DMS79 (cell line): ENCODE measurements around the gene FAM240B.

Source experiments
- DNase-seq: peaks from one replicate; lab custom pipeline; 2025; lab: John Stamatoyannopoulos, UW

Gene FAM240B

GRCh38 chr9:38699337-38699736 lies 20.6 kb downstream of the FAM240B start:
- DNase-seq = no peak

GRCh38 chr9:38697776-38698300 lies 22.1 kb downstream of the FAM240B start:
- no peak for DNase-seq

- DNase-seq = no peak
These were observed 22.9 kb downstream of the FAM240B start for GRCh38 chr9:38696999-38697398.

- DNase-seq = no peak
These were observed 25.3 kb downstream of the FAM240B start for GRCh38 chr9:38694676-38695075.

GRCh38 chr9:38692707-38693106 lies 27.2 kb downstream of the FAM240B start:
- DNase-seq = no peak

- no peak for DNase-seq
These were observed 29.4 kb downstream of the FAM240B start for GRCh38 chr9:38690574-38690973.

- DNase-seq = peak; percentile 49
These were observed 30.3 kb downstream of the FAM240B start for GRCh38 chr9:38689678-38690077.

- DNase-seq = no peak
These were observed 31.9 kb downstream of the FAM240B start for GRCh38 chr9:38687992-38688391.

- peak; percentile 80 for DNase-seq
These were observed 32.5 kb downstream of the FAM240B start for GRCh38 chr9:38687389-38687842.

GRCh38 chr9:38686933-38687332 lies 33.0 kb downstream of the FAM240B start:
- no peak for DNase-seq

GRCh38 chr9:38685535-38685934 lies 34.4 kb downstream of the FAM240B start:
- DNase-seq = no peak

- DNase-seq = no peak
These were observed 36.6 kb downstream of the FAM240B start for GRCh38 chr9:38683336-38683735.

- DNase-seq = no peak
These were observed 37.2 kb downstream of the FAM240B start for GRCh38 chr9:38682713-38683112.

GRCh38 chr9:38681747-38682227 lies 38.1 kb downstream of the FAM240B start:
- DNase-seq = no peak

- DNase-seq = no peak
These were observed 39.0 kb downstream of the FAM240B start for GRCh38 chr9:38680837-38681445.

GRCh38 chr9:38677660-38678303 lies 42.2 kb downstream of the FAM240B start:
- DNase-seq = no peak

- DNase-seq = no peak
These were observed 44.1 kb downstream of the FAM240B start for GRCh38 chr9:38675831-38676230.

- no peak for DNase-seq
These were observed 44.7 kb downstream of the FAM240B start for GRCh38 chr9:38675211-38675610.

GRCh38 chr9:38673399-38674193 lies 46.3 kb downstream of the FAM240B start:
- no peak for DNase-seq

GRCh38 chr9:38671748-38672147 lies 48.2 kb downstream of the FAM240B start:
- DNase-seq = peak; percentile 53

GRCh38 chr9:38671372-38671731 lies 48.6 kb downstream of the FAM240B start:
- DNase-seq = no peak

- DNase-seq = no peak
These were observed 49.2 kb downstream of the FAM240B start for GRCh38 chr9:38670542-38671371.
